Fibroblast of lung (primary cell): ENCODE data around the gene C1orf53. TPM values are rescaled to one million over a fixed set of nuclear protein-coding genes. Genes with fewer than 3 reads are reported as not detected.

Source experiments
- DNase-seq, 2 donors: peaks; one replicate each; pipeline versions ENCODE4 v3.0.0 to v3.0.0-alpha.2; 2010; ENCODE audit warnings: low read depth in 2 of 2
- H2AFZ ChIP-seq: 2 replicates; pipeline ENCODE4 v1.5.1; 2012; ENCODE audit warnings: low read length, control low read depth, inconsistent platforms
- H3K27ac ChIP-seq: 2 replicates; pipeline ENCODE4 v1.5.1; 2011; ENCODE audit warnings: low read length, control low read depth; ENCODE audit not compliant: insufficient read depth
- H3K27me3 ChIP-seq: 2 replicates; pipeline ENCODE4 v1.5.1; 2011; ENCODE audit warnings: mild to moderate bottlenecking, low read length; ENCODE audit not compliant: control insufficient read depth, insufficient read depth
- H3K36me3 ChIP-seq: 2 replicates; pipeline ENCODE4 v1.5.1; 2011; ENCODE audit warnings: low read length; ENCODE audit not compliant: control insufficient read depth, insufficient read depth
- H3K4me1 ChIP-seq: 2 replicates; pipeline ENCODE4 v1.5.1; 2011; ENCODE audit warnings: low read length; ENCODE audit not compliant: control insufficient read depth, insufficient read depth; ENCODE audit errors: extremely low read depth
- H3K4me2 ChIP-seq: 2 replicates; pipeline ENCODE4 v1.5.1; 2011; ENCODE audit warnings: low read length, control low read depth; ENCODE audit not compliant: insufficient read depth; ENCODE audit errors: extremely low read depth
- H3K4me3 ChIP-seq, 4 experiments: fragments of 200-600 bp in 1 of 4; sonication (generic) in 1 of 4; replicated peaks in 1 of 4; 2 replicates each; pipeline ENCODE4 v1.5.1; 2011 to 2016; ENCODE audit warnings: low read length in 4 of 4, low read depth in 3 of 4, mild to moderate bottlenecking in 3 of 4, control low read depth in 2 of 4, inconsistent platforms in 1 of 4, mixed read lengths in 1 of 4; ENCODE audit not compliant: insufficient read depth in 1 of 4; ENCODE audit errors: control extremely low read depth in 1 of 4
- H3K79me2 ChIP-seq: 2 replicates; pipeline ENCODE4 v1.5.1; 2012; ENCODE audit warnings: mild to moderate bottlenecking, low read length, inconsistent platforms; ENCODE audit not compliant: control insufficient read depth, insufficient read depth
- H3K9ac ChIP-seq: 2 replicates; pipeline ENCODE4 v1.5.1; 2011; ENCODE audit warnings: mild to moderate bottlenecking, low read length, control low read depth; ENCODE audit not compliant: insufficient read depth
- H3K9me3 ChIP-seq: 2 replicates; pipeline ENCODE4 v1.5.1; 2012; ENCODE audit warnings: low read depth, low read length; ENCODE audit not compliant: control insufficient read depth, insufficient read depth
- H4K20me1 ChIP-seq: 2 replicates; pipeline ENCODE4 v1.5.1; 2011; ENCODE audit warnings: low read length; ENCODE audit not compliant: control insufficient read depth, insufficient read depth; ENCODE audit errors: extremely low read depth
- EZH2 ChIP-seq: IDR thresholded peaks from 2 replicates; pipeline ENCODE4 v1.5.1; 2012; ENCODE audit warnings: low read length, control low read depth, mild to moderate bottlenecking; ENCODE audit errors: missing control alignments
- polyA plus RNA-seq, 2 donors: library from polyadenylated mRNA; depleted of rRNA in 1 of 2; stranded (reverse) in 1 of 2; unstranded in 1 of 2; fragments of >200 nt; gene quantifications; 2 replicates each; pipeline ENCODE4 v1.2.1, GENCODE V29; 2011 to 2012; ENCODE audit warnings: missing spikeins in 1 of 2
- total RNA-seq: library from RNA; depleted of rRNA; stranded (reverse); fragments of >200 nt; gene quantifications from 2 replicates; pipeline ENCODE4 v1.2.1, GENCODE V29; 2014
- TF ChIP-seq, protein P1 (sequence below), 2 donors: IDR thresholded peaks in 1 of 2; conservative IDR thresholded peaks in 1 of 2; 1 replicate in 1 of 2; 2 replicates in 1 of 2; pipeline ENCODE4 v1.5.1; 2011 to 2012; ENCODE audit warnings: low read length in 2 of 2, control low read depth in 1 of 2, inconsistent platforms in 1 of 2, low read depth in 1 of 2, mild to moderate bottlenecking in 1 of 2

The C1orf53 gene
- total and polyA plus RNA-seq, 2 donors (not counting 1 experiment from before 2014, with no cell fraction given) = 3.0 to 3.3 TPM

DNA sequence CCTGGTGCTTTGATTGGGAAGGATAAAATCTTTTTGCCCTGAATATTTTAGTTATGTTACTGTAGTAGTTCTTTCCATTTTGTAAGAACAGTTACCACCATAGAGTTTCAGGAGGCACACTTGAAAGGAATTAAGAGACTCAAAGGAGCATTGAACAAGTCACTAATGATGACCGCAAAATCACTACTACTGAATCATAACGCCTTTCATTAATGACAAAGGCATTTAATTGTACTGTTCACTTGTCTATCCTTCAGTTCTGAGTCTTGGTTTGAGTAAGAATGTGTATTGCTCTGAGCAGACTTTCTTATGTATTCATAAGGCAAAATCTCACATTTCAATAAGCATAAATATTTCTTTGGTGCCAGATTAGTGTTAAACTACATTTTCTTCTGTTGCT lies 39.6 kb downstream of the C1orf53 start:
- H2AFZ ChIP-seq = no peak overlapping the region
- H3K27me3 ChIP-seq = no peaks in the 10 kb centered on the region
- no peak for DNase-seq
- H3K9me3 ChIP-seq = no peaks in the 10 kb centered on the region
- TF ChIP-seq, protein P1, sequence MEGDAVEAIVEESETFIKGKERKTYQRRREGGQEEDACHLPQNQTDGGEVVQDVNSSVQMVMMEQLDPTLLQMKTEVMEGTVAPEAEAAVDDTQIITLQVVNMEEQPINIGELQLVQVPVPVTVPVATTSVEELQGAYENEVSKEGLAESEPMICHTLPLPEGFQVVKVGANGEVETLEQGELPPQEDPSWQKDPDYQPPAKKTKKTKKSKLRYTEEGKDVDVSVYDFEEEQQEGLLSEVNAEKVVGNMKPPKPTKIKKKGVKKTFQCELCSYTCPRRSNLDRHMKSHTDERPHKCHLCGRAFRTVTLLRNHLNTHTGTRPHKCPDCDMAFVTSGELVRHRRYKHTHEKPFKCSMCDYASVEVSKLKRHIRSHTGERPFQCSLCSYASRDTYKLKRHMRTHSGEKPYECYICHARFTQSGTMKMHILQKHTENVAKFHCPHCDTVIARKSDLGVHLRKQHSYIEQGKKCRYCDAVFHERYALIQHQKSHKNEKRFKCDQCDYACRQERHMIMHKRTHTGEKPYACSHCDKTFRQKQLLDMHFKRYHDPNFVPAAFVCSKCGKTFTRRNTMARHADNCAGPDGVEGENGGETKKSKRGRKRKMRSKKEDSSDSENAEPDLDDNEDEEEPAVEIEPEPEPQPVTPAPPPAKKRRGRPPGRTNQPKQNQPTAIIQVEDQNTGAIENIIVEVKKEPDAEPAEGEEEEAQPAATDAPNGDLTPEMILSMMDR (conservative IDR thresholded peaks at IDR 0.05 in 1 of 2, IDR thresholded peaks at IDR 0.05 in 1 of 2; ENCODE audit: low read depth in 1 of 2, low read length in 2 of 2) = no peak
- TF ChIP-seq EZH2 = no peak
- no peaks in the 10 kb centered on the region for H3K4me1 ChIP-seq
- no peak overlapping the region for H3K27ac ChIP-seq
- no peak overlapping the region for H3K4me2 ChIP-seq
- H3K4me3 ChIP-seq = no peak overlapping the region
- H3K79me2 ChIP-seq = no peaks in the 10 kb centered on the region
- H3K9ac ChIP-seq = no peak overlapping the region
- no peaks in the 10 kb centered on the region for H3K36me3 ChIP-seq
- H4K20me1 ChIP-seq = no peaks in the 10 kb centered on the region

DNA sequence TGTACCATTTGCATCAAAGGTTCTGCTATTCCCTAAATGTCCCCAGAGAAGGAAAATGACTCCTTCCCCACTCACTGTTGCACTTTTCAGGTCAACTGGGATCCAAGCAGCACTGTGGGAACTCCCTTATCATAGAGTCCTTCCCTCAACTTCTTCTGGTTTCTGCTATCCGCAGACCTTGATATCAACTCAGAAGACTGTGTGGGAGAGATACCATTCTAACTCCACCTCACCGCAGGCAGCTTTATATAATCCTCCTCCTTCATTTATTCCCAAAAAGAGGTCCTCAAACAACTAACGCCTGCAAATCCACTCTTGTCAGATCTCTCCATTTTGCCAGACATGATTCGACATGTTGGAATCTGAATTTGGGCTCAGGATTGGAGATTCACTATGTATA lies 42.1 kb downstream of the C1orf53 start:
- no peaks in the 10 kb centered on the region for H3K36me3 ChIP-seq
- H3K27ac ChIP-seq = no peak overlapping the region
- no peak for DNase-seq
- H3K4me1 ChIP-seq = no peaks in the 10 kb centered on the region
- H3K79me2 ChIP-seq = no peaks in the 10 kb centered on the region
- TF ChIP-seq, protein P1 (conservative IDR thresholded peaks at IDR 0.05 in 1 of 2, IDR thresholded peaks at IDR 0.05 in 1 of 2; ENCODE audit: low read depth in 1 of 2, low read length in 2 of 2) = no peak
- no peak for TF ChIP-seq EZH2
- no peaks in the 10 kb centered on the region for H3K9me3 ChIP-seq
- no peaks in the 10 kb centered on the region for H3K27me3 ChIP-seq
- no peaks in the 10 kb centered on the region for H4K20me1 ChIP-seq
- no peak overlapping the region for H3K4me3 ChIP-seq
- H3K9ac ChIP-seq = no peak overlapping the region
- no peak overlapping the region for H3K4me2 ChIP-seq
- no peak overlapping the region for H2AFZ ChIP-seq

DNA sequence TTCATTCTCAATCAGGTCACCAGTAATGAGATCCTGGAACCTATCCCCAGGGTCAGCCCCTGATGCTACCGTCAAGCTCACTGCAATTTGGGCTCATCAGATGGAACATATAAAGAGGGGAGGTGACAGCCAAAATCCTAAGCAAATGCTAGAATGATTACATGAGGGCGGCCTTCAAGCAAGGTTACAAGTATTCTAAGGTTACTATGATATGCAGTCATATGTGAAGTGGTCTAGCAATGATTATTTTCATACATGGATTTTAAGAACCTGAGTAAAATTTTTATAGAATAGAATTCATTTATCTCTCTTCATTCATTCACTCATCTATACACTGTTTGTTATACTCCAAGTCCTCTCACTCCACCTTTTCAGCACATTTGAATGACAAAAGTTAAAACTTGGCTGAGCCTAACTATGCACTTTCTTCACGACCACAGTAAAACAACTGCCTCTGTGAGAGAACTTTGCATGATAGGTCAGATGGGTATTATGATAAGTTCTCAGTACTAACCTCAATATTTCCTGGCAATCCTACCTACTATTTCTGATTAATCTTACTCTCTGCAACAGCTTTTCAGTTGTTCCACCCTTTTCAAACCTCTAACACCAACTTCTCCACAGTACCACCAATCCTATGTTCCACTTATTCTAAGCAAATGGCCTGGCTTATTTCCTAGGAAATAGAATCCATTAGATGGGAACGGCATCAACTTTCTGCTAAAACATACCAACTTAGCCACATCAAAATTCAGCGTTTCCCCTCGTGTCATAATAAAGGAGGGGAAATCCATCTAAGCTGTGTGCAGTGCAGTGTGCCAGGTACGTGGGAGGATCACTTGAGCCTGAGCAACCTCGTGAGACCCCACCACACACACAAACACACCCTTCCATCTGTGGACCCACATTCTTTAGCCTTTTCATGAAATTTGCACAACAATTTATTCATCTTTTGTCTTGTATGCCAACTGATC lies 46.8 kb downstream of the C1orf53 start:
- no peak overlapping the region for H2AFZ ChIP-seq
- H3K4me1 ChIP-seq = no peaks in the 10 kb centered on the region
- no peak overlapping the region for H3K4me2 ChIP-seq
- no peaks in the 10 kb centered on the region for H3K9me3 ChIP-seq
- H3K9ac ChIP-seq = no peak overlapping the region
- H3K79me2 ChIP-seq = no peaks in the 10 kb centered on the region
- no peak for DNase-seq
- no peaks in the 10 kb centered on the region for H3K27me3 ChIP-seq
- no peak for TF ChIP-seq EZH2
- TF ChIP-seq, protein P1 (conservative IDR thresholded peaks at IDR 0.05 in 1 of 2, IDR thresholded peaks at IDR 0.05 in 1 of 2; ENCODE audit: low read depth in 1 of 2, low read length in 2 of 2) = no peak
- H3K4me3 ChIP-seq = no peak overlapping the region
- H3K27ac ChIP-seq = no peak overlapping the region
- H3K36me3 ChIP-seq = no peaks in the 10 kb centered on the region
- H4K20me1 ChIP-seq = no peaks in the 10 kb centered on the region
